ENCODE measurements around the gene SEPSECS.

DNA sequence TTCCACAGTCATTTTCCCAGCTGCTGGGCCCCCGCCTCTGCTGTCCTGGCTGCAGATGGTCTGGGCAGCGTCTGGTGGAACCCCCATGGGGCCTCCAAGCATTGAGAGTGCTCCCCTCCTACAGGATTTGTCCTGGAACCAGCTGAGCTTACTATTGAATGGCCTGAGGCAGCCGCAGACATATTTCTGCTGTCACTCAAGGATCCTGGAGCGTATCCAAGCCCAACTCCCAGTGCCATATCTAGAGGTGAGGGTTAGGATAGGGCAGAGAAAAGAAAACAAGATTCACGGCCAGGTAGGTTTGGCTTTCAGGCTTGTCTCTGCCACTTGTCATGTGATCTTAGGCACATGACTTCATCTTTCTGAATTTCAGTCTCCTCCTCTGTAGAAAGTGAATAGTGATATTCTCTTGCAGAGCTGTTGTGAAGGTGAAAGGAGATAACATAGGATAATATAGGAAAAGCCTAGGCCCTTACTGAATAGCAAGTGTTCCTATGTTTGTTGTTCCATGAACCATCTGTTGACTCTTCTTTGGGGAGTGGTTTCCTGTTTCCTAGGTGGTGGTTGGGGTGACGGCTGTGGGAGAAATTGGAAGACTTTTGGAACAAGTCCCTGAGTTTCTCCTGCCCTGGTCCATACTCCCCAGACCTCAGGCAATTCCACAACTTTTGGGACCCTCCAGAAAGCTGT is 52.3 kb downstream of the SEPSECS start:
- TF ChIP-seq CTCF (IDR thresholded peaks at IDR 0.05) (no peak), POLR2A (IDR thresholded peaks at IDR 0.05) (no peak)

All from Peyer's patch (tissue), 4 donors.